Liver (tissue), 9 donors: Measurements from ENCODE around the gene CDC42BPG. TPM values are rescaled to one million over a fixed set of nuclear protein-coding genes. Genes with fewer than 3 reads are reported as not detected.

Experiments used
- DNase-seq: peaks from one replicate; pipeline ENCODE4 v3.0.0-alpha.2; 2017; ENCODE audit warnings: low spot score
- H3K27ac ChIP-seq, 2 donors: one replicate each; pipeline ENCODE4 v1.7.0; 2013; ENCODE audit warnings: inconsistent platforms in 2 of 2, low read length in 2 of 2, control low read depth in 1 of 2, low read depth in 1 of 2, mild to moderate bottlenecking in 1 of 2
- H3K27me3 ChIP-seq, 4 donors: one replicate each; pipeline versions ENCODE4 v1.6.1 to v1.7.0; 2013; ENCODE audit warnings: low read length in 3 of 4, inconsistent platforms in 1 of 4, mild to moderate bottlenecking in 1 of 4, moderate library complexity in 1 of 4; ENCODE audit not compliant: control insufficient read depth in 4 of 4, insufficient read depth in 4 of 4
- H3K36me3 ChIP-seq, 4 donors: one replicate each; pipeline versions ENCODE4 v1.6.1 to v1.7.0; 2013; ENCODE audit warnings: low read length in 3 of 4, mild to moderate bottlenecking in 3 of 4, low read depth in 1 of 4, moderate library complexity in 1 of 4; ENCODE audit not compliant: control insufficient read depth in 4 of 4, insufficient read depth in 3 of 4
- H3K4me1 ChIP-seq, 4 donors: one replicate each; pipeline versions ENCODE4 v1.6.1 to v1.7.0; 2013; ENCODE audit warnings: low read length in 3 of 4, mild to moderate bottlenecking in 3 of 4, moderate library complexity in 1 of 4; ENCODE audit not compliant: control insufficient read depth in 4 of 4, insufficient read depth in 4 of 4
- H3K4me3 ChIP-seq, 3 donors: one replicate each; pipeline versions ENCODE4 v1.6.1 to v1.7.0; 2013; ENCODE audit warnings: low read length in 3 of 3, control low read depth in 1 of 3, low read depth in 1 of 3, mild to moderate bottlenecking in 1 of 3
- H3K9ac ChIP-seq, 2 donors: one replicate each; pipeline ENCODE4 v1.7.0; 2013; ENCODE audit warnings: low read length in 2 of 2, mild to moderate bottlenecking in 2 of 2, moderate library complexity in 2 of 2, control low read depth in 1 of 2, low read depth in 1 of 2
- H3K9me3 ChIP-seq, 4 donors: one replicate each; pipeline versions ENCODE4 v1.6.1 to v1.7.0; 2013; ENCODE audit warnings: low read length in 3 of 4; ENCODE audit not compliant: control insufficient read depth in 4 of 4
- ATF3 ChIP-seq: IDR thresholded peaks from 2 replicates; pipeline ENCODE4 v1.6.1; 2016; ENCODE audit warnings: antibody characterized with exemption
- CTCF ChIP-seq: fragments of 150-350 bp; IDR thresholded peaks from 2 replicates; pipeline ENCODE4 v1.5.1; 2017; ENCODE audit warnings: improper control_type of control experiment, low read depth, low read length; ENCODE audit not compliant: missing input control
- EGR1 ChIP-seq, 2 donors: IDR thresholded peaks; 2 replicates each; pipeline ENCODE4 v1.6.1; 2016 to 2018; ENCODE audit warnings: antibody characterized with exemption in 2 of 2, low read depth in 2 of 2
- FOXA1 ChIP-seq: IDR thresholded peaks from 2 replicates; pipeline ENCODE4 v1.6.1; 2016; ENCODE audit warnings: antibody characterized with exemption
- FOXA2 ChIP-seq: IDR thresholded peaks from 2 replicates; pipeline ENCODE4 v1.6.1; 2016; ENCODE audit warnings: antibody characterized with exemption
- GABPA ChIP-seq, 2 donors: IDR thresholded peaks in 1 of 2; conservative IDR thresholded peaks in 1 of 2; 2 replicates each; pipeline ENCODE4 v1.6.1; 2016; ENCODE audit warnings: antibody characterized with exemption in 2 of 2, mild to moderate bottlenecking in 1 of 2, moderate library complexity in 1 of 2
- HNF4A ChIP-seq, 2 donors: conservative IDR thresholded peaks; 2 replicates each; pipeline ENCODE4 v1.6.1; 2016; ENCODE audit warnings: antibody characterized with exemption in 2 of 2, mild to moderate bottlenecking in 2 of 2
- HNF4G ChIP-seq: IDR thresholded peaks from 2 replicates; pipeline ENCODE4 v1.6.1; 2016; ENCODE audit warnings: antibody characterized with exemption
- JUND ChIP-seq, 2 donors: IDR thresholded peaks; 2 replicates each; pipeline ENCODE4 v1.6.1; 2016; ENCODE audit warnings: antibody characterized with exemption in 2 of 2
- MAX ChIP-seq: IDR thresholded peaks from 2 replicates; pipeline ENCODE4 v1.6.1; 2016; ENCODE audit warnings: antibody characterized with exemption
- NR2F2 ChIP-seq: IDR thresholded peaks from 2 replicates; pipeline ENCODE4 v1.6.1; 2016; ENCODE audit warnings: antibody characterized with exemption
- RAD21 ChIP-seq, 2 donors: IDR thresholded peaks; 2 replicates each; pipeline ENCODE4 v1.6.1; 2016; ENCODE audit warnings: antibody characterized with exemption in 2 of 2, mild to moderate bottlenecking in 2 of 2
- REST ChIP-seq: IDR thresholded peaks from 2 replicates; pipeline ENCODE4 v1.6.1; 2016; ENCODE audit warnings: antibody characterized with exemption, mild to moderate bottlenecking
- RXRA ChIP-seq, 2 donors: IDR thresholded peaks; 2 replicates each; pipeline ENCODE4 v1.6.1; 2017 to 2018; ENCODE audit warnings: antibody characterized with exemption in 2 of 2, mild to moderate bottlenecking in 1 of 2
- SP1 ChIP-seq: IDR thresholded peaks from 2 replicates; pipeline ENCODE4 v1.6.1; 2018; ENCODE audit warnings: antibody characterized with exemption, mild to moderate bottlenecking
- TAF1 ChIP-seq: conservative IDR thresholded peaks from 2 replicates; pipeline ENCODE4 v1.6.1; 2016; ENCODE audit warnings: antibody characterized with exemption, mild to moderate bottlenecking
- YY1 ChIP-seq: IDR thresholded peaks from 2 replicates; pipeline ENCODE4 v1.6.1; 2016; ENCODE audit warnings: antibody characterized with exemption, mild to moderate bottlenecking
- ZBTB33 ChIP-seq: IDR thresholded peaks from 2 replicates; pipeline ENCODE4 v1.6.1; 2016; ENCODE audit warnings: antibody characterized with exemption
- WGBS: extraction: QIAGEN DNeasy Blood & Tissue Kit; methylation state at CpG from one replicate; pipeline ENCODE4 v1.1.7; 2013; 5-methylcytosine and 5-hydroxymethylcytosine counted together
- polyA plus RNA-seq, 2 donors: library from polyadenylated mRNA; stranded (reverse) in 1 of 2; unstranded in 1 of 2; fragments of 200-250 nt in 1 of 2; fragments of >200 nt in 1 of 2; fragmentation: Nextera tagmentation in 1 of 2; extraction: Ambion mirVana in 1 of 2; gene quantifications; one replicate each; pipeline versions ENCODE4 v1.2.1 to v1.2.3, GENCODE V29; 2013 to 2015
- total RNA-seq, 2 donors: library from RNA; depleted of rRNA; stranded (reverse); fragments of >200 nt; gene quantifications; one replicate each; pipeline ENCODE4 v1.2.3, GENCODE V29; 2014
- donor health status: healthy.
- donor health status: healthy.
- donor health status: healthy.
- donor health status: healthy.
- donor health status: healthy.

Gene CDC42BPG
- total and polyA plus RNA-seq, 4 donors, result 0.18 to 1.2 (median 0.58) TPM

- TF ChIP-seq EGR1 (IDR thresholded peaks at IDR 0.05; ENCODE audit: low read depth in 2 of 2) (no peak), CTCF (no peak), YY1 (no peak), RAD21 (IDR thresholded peaks at IDR 0.05) (no peak), ZBTB33 (no peak), MAX (no peak), SP1 (no peak), ATF3 (no peak), HNF4G (no peak), JUND (IDR thresholded peaks at IDR 0.05) (no peak), HNF4A (conservative IDR thresholded peaks at IDR 0.05) (no peak), TAF1 (no peak), REST (no peak), NR2F2 (no peak), GABPA (IDR thresholded peaks at IDR 0.05 in 1 of 2, conservative IDR thresholded peaks at IDR 0.05 in 1 of 2) (no peak), FOXA2 (no peak), RXRA (IDR thresholded peaks at IDR 0.05) (no peak), FOXA1 (no peak)
- peaks cover 21 to 61% (median 49%) of the 10 kb centered on the region in 4 donors for H3K4me1 ChIP-seq
- WGBS, result 39% methylated on average over 5 of the region's 5 CpGs
- H3K27me3 ChIP-seq, result no peaks in the 10 kb centered on the region
- H3K27ac ChIP-seq, result peak overlapping the region; percentile 86 to 89
- H3K36me3 ChIP-seq, result peaks cover 0 to 15% (median 4%) of the 10 kb centered on the region in 4 donors
- peak overlapping the region; percentile 29 to 57 for H3K9ac ChIP-seq
- no peak for DNase-seq
- H3K4me3 ChIP-seq, result peak overlapping the region; percentile 50 to 83 (median 81)
- H3K9me3 ChIP-seq, result no peaks in the 10 kb centered on the region
These were observed 47.4 kb upstream of the CDC42BPG start for GRCh38 chr11:64891880-64892279.
